ENCODE measurements around the gene SNAI3. TPM values are rescaled to one million over a fixed set of nuclear protein-coding genes. Genes with fewer than 3 reads are reported as not detected.

The SNAI3 gene
- total and polyA plus RNA-seq, 12 donors, result 0.21 to 8.6 (median 1.3) TPM

DNA sequence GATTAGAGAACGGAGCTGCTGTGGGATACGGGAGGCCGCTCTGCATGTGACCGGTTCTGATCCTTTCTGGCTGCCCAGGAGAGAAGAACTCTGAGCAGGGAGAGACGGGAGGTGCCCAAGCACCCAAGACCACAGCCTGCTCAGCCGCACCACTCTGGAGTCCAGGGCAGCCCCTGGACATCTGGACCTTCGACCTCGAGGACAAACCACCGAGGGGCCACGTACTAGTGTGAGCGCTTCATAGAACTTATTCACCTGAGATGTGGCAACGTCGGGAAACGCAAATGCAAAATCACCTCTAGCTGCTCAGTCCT lies 14.0 kb upstream of the SNAI3 start:
- H3K4me3 ChIP-seq, result peak overlapping the region in 4 of 10 donors; percentile 6 to 99 (median 26)
- WGBS, 2 donors, result 80 to 81% methylated on average over 14 of the region's 14 CpGs
- intact Hi-C loops (cut with DNase I), result loop anchor here in 3 of 10 donors (5.0 to 10.0 kb wide), 2 partner anchors 38 to 125 kb away; partner anchors contain the start of genes ZC3H18 (in 2 of the 3) and MVD (in 1 of the 3)
- H3K27me3 ChIP-seq, result no peaks in the 10 kb centered on the region
- TF ChIP-seq, protein P1, sequence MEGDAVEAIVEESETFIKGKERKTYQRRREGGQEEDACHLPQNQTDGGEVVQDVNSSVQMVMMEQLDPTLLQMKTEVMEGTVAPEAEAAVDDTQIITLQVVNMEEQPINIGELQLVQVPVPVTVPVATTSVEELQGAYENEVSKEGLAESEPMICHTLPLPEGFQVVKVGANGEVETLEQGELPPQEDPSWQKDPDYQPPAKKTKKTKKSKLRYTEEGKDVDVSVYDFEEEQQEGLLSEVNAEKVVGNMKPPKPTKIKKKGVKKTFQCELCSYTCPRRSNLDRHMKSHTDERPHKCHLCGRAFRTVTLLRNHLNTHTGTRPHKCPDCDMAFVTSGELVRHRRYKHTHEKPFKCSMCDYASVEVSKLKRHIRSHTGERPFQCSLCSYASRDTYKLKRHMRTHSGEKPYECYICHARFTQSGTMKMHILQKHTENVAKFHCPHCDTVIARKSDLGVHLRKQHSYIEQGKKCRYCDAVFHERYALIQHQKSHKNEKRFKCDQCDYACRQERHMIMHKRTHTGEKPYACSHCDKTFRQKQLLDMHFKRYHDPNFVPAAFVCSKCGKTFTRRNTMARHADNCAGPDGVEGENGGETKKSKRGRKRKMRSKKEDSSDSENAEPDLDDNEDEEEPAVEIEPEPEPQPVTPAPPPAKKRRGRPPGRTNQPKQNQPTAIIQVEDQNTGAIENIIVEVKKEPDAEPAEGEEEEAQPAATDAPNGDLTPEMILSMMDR (IDR thresholded peaks at IDR 0.05), result no peak
- ATAC-seq (no peak), DNase-seq (no peak)
- H3K4me1 ChIP-seq, result peaks cover 7 to 61% (median 49%) of the 10 kb centered on the region in 9 donors
- H3K36me3 ChIP-seq, result peaks cover 0 to 64% (median 25%) of the 10 kb centered on the region in 9 donors
- peak overlapping the region in 9 of 10 donors; percentile 64 to 97 (median 83) for H3K27ac ChIP-seq
- H3K9me3 ChIP-seq, result no peaks in the 10 kb centered on the region

DNA sequence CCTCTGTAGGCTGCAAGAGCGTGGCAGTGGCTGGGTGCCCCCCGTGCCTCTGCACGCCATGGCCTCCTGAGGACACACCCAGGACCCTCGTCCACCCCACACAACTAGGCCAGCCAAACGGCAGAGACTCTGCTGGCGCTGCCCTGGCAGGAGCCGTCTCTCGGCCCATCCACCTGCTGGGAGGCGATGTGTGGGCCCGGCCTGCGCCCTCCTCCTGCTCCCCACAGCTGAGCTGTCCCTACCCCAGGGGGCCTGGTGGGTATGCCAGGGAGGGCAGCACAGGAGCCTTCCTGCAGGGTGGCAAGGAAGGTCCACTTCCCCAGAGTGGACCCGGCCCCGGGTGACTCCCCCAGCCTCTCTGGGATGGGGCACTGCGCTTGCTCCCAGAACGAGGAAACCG lies 12.9 kb upstream of the SNAI3 start:
- Histone ChIP-seq H3K4me1 (peaks cover 0 to 50% (median 38%) of the 10 kb centered on the region in 9 donors), H3K27me3 (no peaks in the 10 kb centered on the region), H3K9me3 (no peaks in the 10 kb centered on the region), H3K36me3 (peaks cover 0 to 66% (median 25%) of the 10 kb centered on the region in 9 donors), H3K4me3 (no peak overlapping the region), H3K27ac (peak overlapping the region in 1 of 10 donors; percentile 97)
- intact Hi-C loops (cut with DNase I), result no loop called here
- WGBS, 2 donors, result 94 to 96% methylated on average over 15 to 16 of the region's 16 CpGs
- DNase-seq (no peak), ATAC-seq (no peak)
- TF ChIP-seq, protein P1 (IDR thresholded peaks at IDR 0.05), result no peak

DNA sequence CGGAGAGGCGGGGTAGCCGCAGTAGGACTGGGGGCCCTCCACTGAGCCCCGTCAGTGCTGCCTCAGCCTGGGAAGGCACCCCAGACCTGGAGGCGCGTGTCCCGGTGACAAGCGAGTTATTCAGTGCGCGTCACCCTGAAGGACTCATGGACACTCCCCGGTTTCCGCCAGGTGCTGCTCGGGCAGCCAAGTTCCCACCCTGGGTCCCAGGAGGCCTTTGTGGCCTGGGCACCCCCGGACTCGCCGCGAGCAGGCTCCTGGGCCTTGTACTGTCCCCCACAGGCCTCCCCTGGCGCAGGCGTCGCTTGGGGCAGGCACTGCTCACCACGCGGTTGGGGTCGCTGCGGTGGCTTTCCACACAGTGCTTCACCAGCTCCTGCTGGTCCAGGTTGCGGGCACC lies 12.3 kb upstream of the SNAI3 start:
- peaks cover 0 to 44% (median 34%) of the 10 kb centered on the region in 9 donors for H3K4me1 ChIP-seq
- H3K27me3 ChIP-seq, result no peaks in the 10 kb centered on the region
- TF ChIP-seq, protein P1 (IDR thresholded peaks at IDR 0.05), result no peak
- intact Hi-C loops (cut with DNase I), result no loop called here
- H3K36me3 ChIP-seq, result peaks cover 0 to 66% (median 25%) of the 10 kb centered on the region in 9 donors
- ATAC-seq (no peak), DNase-seq (no peak)
- H3K9me3 ChIP-seq, result no peaks in the 10 kb centered on the region
- no peak overlapping the region for H3K27ac ChIP-seq
- H3K4me3 ChIP-seq, result no peak overlapping the region
- 98% methylated on average over 25 of the region's 25 CpGs for WGBS, 2 donors

DNA sequence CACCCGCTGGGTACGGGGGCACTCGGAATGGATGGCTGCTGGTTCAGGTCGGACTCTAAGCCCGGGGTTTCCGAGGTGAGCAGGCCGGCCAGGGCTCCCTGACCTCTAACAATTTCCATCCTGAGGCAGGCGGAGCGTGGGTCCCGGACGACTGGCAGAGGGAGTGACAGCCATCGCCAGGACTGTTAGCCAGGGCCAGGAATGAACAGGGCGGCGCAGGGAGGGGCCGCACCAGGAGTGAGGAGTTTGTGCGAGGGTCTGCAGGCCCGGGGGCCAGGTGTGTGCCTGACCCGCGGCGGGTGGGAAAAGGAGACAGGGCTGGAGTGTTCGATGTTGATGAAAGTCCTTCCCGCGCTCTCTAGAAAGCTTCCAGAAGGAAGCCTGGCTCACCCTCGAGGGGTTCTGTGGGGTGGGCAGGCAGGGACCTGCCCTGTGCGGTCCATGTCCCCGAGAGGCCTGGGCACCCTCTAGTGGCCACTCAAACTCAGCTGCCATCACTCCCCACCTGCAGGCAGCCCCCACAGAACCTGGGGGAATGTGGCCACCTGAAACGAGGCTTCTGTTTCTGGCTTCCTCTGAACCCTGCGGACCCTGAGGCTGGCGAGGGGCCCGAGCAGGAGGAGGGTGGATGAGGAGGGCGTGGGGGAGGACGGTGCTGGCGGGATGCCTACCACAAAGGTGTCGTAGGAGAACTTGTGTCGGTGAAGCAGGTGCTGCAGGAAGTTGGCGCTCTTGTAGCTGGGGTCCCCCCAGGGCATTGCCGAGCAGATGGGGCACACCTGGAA lies 11.7 kb upstream of the SNAI3 start:
- TF ChIP-seq, protein P1 (IDR thresholded peaks at IDR 0.05), result peak in 7 of 9 donors; percentile 16 to 47 (median 34)
- no peak overlapping the region for H3K4me3 ChIP-seq
- H3K4me1 ChIP-seq, result peaks cover 0 to 41% (median 28%) of the 10 kb centered on the region in 9 donors
- no peak overlapping the region for H3K27ac ChIP-seq
- H3K36me3 ChIP-seq, result peaks cover 0 to 64% (median 25%) of the 10 kb centered on the region in 9 donors
- DNase-seq (no peak), ATAC-seq (no peak)
- H3K27me3 ChIP-seq, result no peaks in the 10 kb centered on the region
- H3K9me3 ChIP-seq, result no peaks in the 10 kb centered on the region
- 84 to 87% methylated on average over 37 of the region's 37 CpGs for WGBS, 2 donors
- intact Hi-C loops (cut with DNase I), result no loop called here
